Caco-2 (cell line): ENCODE measurements around the gene CTU1. TPM values are rescaled to one million over a fixed set of nuclear protein-coding genes. Genes with fewer than 3 reads are reported as not detected.

Experiments
- BruUV-seq: library from RNA; stranded (reverse); fragments of 400-500 nt; replicated peaks from 2 replicates; lab custom pipeline; 2021; lab: Mats Ljungman, UMichigan
- CTCF ChIA-PET: fragments of 300-600 bp; sonication (Branson Sonifier 250); formaldehyde crosslinking; loops from one replicate; lab custom pipeline; 2022; ENCODE audit warnings: antibody characterized with exemption; lab: Charles Lee
- POLR2A ChIA-PET: fragments of 300-600 bp; sonication (Branson Sonifier 250); formaldehyde crosslinking; loops from one replicate; lab custom pipeline; 2022; ENCODE audit warnings: antibody characterized with exemption; lab: Charles Lee
- DNase-seq, 2 experiments: peaks; one replicate each; pipeline versions ENCODE4 v3.0.0 to v3.0.0-alpha.2; 2020 to 2022
- H3K27me3 ChIP-seq: replicated peaks from 2 replicates; pipeline ENCODE4 v1.6.0; 2011; ENCODE audit warnings: low read length; ENCODE audit not compliant: control insufficient read depth, insufficient read depth
- H3K36me3 ChIP-seq: 2 replicates; pipeline ENCODE4 v1.5.1; 2011; ENCODE audit warnings: low read length; ENCODE audit not compliant: control insufficient read depth, insufficient read depth
- H3K4me1 ChIP-seq: fragments of 250-450 bp; sonication (Bioruptor Pico); 2 replicates; pipeline ENCODE4 v1.5.1; 2020; ENCODE audit warnings: mild to moderate bottlenecking
- H3K4me3 ChIP-seq: 2 replicates; pipeline ENCODE4 v1.5.1; 2011; ENCODE audit warnings: low read depth, mild to moderate bottlenecking, control low read depth, low read length
- H3K9me3 ChIP-seq: fragments of 250-450 bp; sonication (Bioruptor Pico); 2 replicates; pipeline ENCODE4 v1.5.1; 2020; ENCODE audit warnings: mild to moderate bottlenecking, moderate library complexity
- H3K27ac Mint-ChIP-seq: one replicate; pipeline ENCODE4 v1.8.0; 2022; ENCODE audit warnings: mixed read lengths; ENCODE audit not compliant: unreplicated experiment
- H3K27me3 Mint-ChIP-seq: one replicate; pipeline ENCODE4 v1.8.0; 2022; ENCODE audit warnings: mixed read lengths; ENCODE audit not compliant: insufficient read depth, unreplicated experiment
- H3K36me3 Mint-ChIP-seq: one replicate; pipeline ENCODE4 v1.8.0; 2022; ENCODE audit warnings: mild to moderate bottlenecking, mixed read lengths; ENCODE audit not compliant: insufficient read depth, unreplicated experiment
- H3K4me1 Mint-ChIP-seq: one replicate; pipeline ENCODE4 v1.8.0; 2022; ENCODE audit warnings: low read depth, mixed read lengths; ENCODE audit not compliant: unreplicated experiment
- H3K4me3 Mint-ChIP-seq: one replicate; pipeline ENCODE4 v1.8.0; 2022; ENCODE audit warnings: mild to moderate bottlenecking, moderate library complexity, mixed read lengths; ENCODE audit not compliant: unreplicated experiment
- H3K9me3 Mint-ChIP-seq: one replicate; pipeline ENCODE4 v1.8.0; 2022; ENCODE audit warnings: mixed read lengths; ENCODE audit not compliant: unreplicated experiment
- intact Hi-C: fragments of 100-400 bp; cut with micrococcal nuclease; formaldehyde crosslinking; loops from one replicate; pipeline ENCODE4 v1.10.0; 2022; ENCODE audit not compliant: unreplicated experiment
- total RNA-seq: library from RNA; stranded (reverse); gene quantifications from 2 replicates; pipeline ENCODE4 v1.2.3, GENCODE V29; 2022
- TF ChIP-seq, protein P1 (sequence below), 2 experiments: fragments of 200-600 bp in 1 of 2; IDR thresholded peaks; 1 replicate in 1 of 2; 2 replicates in 1 of 2; pipeline versions ENCODE4 v1.5.1 to v1.8.0; 2011 to 2022; ENCODE audit warnings: antibody characterized with exemption in 1 of 2, control low read depth in 1 of 2, inconsistent platforms in 1 of 2, low read depth in 1 of 2, low read length in 1 of 2, mild to moderate bottlenecking in 1 of 2, moderate library complexity in 1 of 2; ENCODE audit not compliant: insufficient read depth in 1 of 2, severe bottlenecking in 1 of 2, unreplicated experiment in 1 of 2

CTU1 gene
- total RNA-seq, 1 experiment from 2014 or later = 8.1 TPM

DNA sequence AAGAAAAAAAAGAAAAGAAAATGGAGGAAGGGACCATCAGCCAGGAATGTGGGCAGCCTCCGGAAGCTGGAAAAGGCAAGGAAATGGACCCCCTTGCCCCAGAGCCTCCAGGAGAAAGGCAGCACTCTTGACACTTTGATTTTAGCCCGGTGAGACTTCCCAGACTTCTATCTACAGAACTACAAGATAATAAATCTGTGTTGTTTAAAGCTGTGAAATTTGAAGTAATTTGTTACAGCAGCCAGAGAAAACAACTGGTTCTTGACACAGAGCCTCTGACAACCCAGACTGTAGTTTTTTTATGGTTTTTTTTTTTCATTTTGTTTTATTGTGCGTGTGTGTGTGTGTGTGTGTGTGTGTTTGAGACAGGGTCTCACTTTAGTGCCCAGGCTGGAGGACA is 7.6 kb downstream of the CTU1 start:
- Mint-ChIP-seq H3K36me3 (peaks cover 32% of the 10 kb centered on the region), H3K4me1 (no peaks in the 10 kb centered on the region), H3K27me3 (no peaks in the 10 kb centered on the region), H3K4me3 (no peak overlapping the region), H3K9me3 (no peaks in the 10 kb centered on the region), H3K27ac (no peak overlapping the region)
- no peaks in the 10 kb centered on the region; the same call in 1 of the 2 replicates for H3K36me3 ChIP-seq
- POLR2A ChIA-PET = no interaction called here
- CTCF ChIA-PET = interaction anchor here (0.7 kb wide), 1 partner anchor 166 kb away, joined by 3 read pairs; no protein-coding TSS in a partner anchor
- TF ChIP-seq, protein P1, sequence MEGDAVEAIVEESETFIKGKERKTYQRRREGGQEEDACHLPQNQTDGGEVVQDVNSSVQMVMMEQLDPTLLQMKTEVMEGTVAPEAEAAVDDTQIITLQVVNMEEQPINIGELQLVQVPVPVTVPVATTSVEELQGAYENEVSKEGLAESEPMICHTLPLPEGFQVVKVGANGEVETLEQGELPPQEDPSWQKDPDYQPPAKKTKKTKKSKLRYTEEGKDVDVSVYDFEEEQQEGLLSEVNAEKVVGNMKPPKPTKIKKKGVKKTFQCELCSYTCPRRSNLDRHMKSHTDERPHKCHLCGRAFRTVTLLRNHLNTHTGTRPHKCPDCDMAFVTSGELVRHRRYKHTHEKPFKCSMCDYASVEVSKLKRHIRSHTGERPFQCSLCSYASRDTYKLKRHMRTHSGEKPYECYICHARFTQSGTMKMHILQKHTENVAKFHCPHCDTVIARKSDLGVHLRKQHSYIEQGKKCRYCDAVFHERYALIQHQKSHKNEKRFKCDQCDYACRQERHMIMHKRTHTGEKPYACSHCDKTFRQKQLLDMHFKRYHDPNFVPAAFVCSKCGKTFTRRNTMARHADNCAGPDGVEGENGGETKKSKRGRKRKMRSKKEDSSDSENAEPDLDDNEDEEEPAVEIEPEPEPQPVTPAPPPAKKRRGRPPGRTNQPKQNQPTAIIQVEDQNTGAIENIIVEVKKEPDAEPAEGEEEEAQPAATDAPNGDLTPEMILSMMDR (IDR thresholded peaks at IDR 0.05; ENCODE audit: insufficient read depth in 1 of 2, low read depth in 1 of 2, low read length in 1 of 2, severe bottlenecking in 1 of 2, unreplicated experiment in 1 of 2) = no peak
- no peak overlapping the region for H3K4me3 ChIP-seq
- H3K27me3 ChIP-seq = no peaks in the 10 kb centered on the region
- H3K9me3 ChIP-seq = no peaks in the 10 kb centered on the region
- H3K4me1 ChIP-seq = no peaks in the 10 kb centered on the region
- intact Hi-C loops = no loop called here
- no TSS peak for BruUV-seq
- DNase-seq = no peak

DNA sequence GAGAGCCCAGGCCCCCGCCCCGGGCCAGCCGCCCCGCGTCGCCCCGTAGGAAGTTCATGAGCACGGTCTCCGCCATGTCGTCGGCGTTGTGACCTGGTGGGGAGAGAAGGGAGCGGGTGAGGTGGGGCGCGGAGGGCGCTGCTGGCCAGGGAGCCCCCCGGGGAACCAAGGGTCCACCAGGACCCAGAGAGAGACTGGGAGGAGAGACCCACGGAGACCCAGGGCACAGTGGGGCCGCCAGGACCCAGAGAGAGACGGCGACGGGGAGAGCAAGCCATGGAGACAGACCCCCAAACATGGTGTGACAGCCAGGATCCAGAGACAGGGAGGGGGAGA is 9.2 kb downstream of the CTU1 start:
- CTCF ChIA-PET = interaction anchor here (0.6 to 0.8 kb wide), 2 partner anchors 78 to 557 kb away, joined by 3 to 6 read pairs; no protein-coding TSS in a partner anchor
- Mint-ChIP-seq H3K36me3 (peaks cover 22% of the 10 kb centered on the region), H3K27me3 (no peaks in the 10 kb centered on the region), H3K4me1 (no peaks in the 10 kb centered on the region), H3K9me3 (no peaks in the 10 kb centered on the region), H3K4me3 (no peak overlapping the region), H3K27ac (no peak overlapping the region)
- Histone ChIP-seq H3K4me3 (no peak overlapping the region), H3K4me1 (no peaks in the 10 kb centered on the region), H3K27me3 (no peaks in the 10 kb centered on the region), H3K9me3 (no peaks in the 10 kb centered on the region), H3K36me3 (no peaks in the 10 kb centered on the region; the same call in none of the 2 replicates)
- TF ChIP-seq, protein P1 (IDR thresholded peaks at IDR 0.05; ENCODE audit: insufficient read depth in 1 of 2, low read depth in 1 of 2, low read length in 1 of 2, severe bottlenecking in 1 of 2, unreplicated experiment in 1 of 2) = no peak
- DNase-seq = no peak
- intact Hi-C loops = no loop called here
- POLR2A ChIA-PET = no interaction called here
- BruUV-seq = no TSS peak

DNA sequence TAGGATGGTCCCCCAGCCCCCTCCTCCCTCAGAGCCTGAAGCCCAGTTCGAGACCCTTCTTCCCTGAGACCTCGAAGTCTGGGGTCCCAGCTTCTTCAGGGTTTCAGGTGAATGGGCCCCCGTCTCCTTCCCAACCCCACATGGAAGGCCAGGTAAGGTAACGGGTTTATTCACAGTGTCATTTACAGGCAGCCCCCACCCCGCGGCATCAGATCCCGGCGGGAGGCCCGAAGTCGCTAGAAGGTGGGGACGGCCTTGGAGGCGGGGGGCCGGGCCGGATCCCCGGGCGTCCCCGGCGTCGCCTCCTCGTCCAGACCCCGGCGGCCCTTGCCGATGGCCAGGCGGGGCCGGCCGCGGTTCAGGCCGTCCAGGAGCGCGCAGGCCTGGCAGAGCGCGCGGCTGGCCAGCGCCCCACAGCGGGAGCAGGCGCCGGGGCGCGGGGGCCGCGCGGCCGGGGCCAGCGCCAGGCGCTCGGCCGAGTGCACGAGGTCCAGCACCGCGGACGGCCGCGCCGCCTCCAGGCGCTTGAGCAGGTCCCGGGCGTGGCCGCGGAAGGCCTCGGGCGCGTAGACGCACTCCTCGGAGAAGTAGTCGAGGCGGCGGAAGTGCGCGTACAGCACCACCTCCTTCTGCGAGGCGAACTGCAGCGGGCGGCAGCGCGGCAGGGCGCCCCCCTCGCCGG is 9.7 kb downstream of the CTU1 start:
- DNase-seq = no peak
- Histone ChIP-seq H3K4me3 (no peak overlapping the region), H3K9me3 (no peaks in the 10 kb centered on the region), H3K27me3 (no peaks in the 10 kb centered on the region), H3K4me1 (no peaks in the 10 kb centered on the region), H3K36me3 (no peaks in the 10 kb centered on the region; the same call in none of the 2 replicates)
- CTCF ChIA-PET = interaction anchor here (0.6 kb wide), 1 partner anchor 556 kb away, joined by 6 read pairs; no protein-coding TSS in a partner anchor
- TF ChIP-seq, protein P1 (IDR thresholded peaks at IDR 0.05; ENCODE audit: insufficient read depth in 1 of 2, low read depth in 1 of 2, low read length in 1 of 2, severe bottlenecking in 1 of 2, unreplicated experiment in 1 of 2) = no peak
- Mint-ChIP-seq H3K36me3 (peaks cover 19% of the 10 kb centered on the region), H3K4me1 (no peaks in the 10 kb centered on the region), H3K27ac (no peak overlapping the region), H3K4me3 (no peak overlapping the region), H3K27me3 (no peaks in the 10 kb centered on the region), H3K9me3 (no peaks in the 10 kb centered on the region)
- intact Hi-C loops = no loop called here
- no TSS peak for BruUV-seq
- POLR2A ChIA-PET = no interaction called here
